ENCODE results near the gene GAST.

Gene GAST

DNA sequence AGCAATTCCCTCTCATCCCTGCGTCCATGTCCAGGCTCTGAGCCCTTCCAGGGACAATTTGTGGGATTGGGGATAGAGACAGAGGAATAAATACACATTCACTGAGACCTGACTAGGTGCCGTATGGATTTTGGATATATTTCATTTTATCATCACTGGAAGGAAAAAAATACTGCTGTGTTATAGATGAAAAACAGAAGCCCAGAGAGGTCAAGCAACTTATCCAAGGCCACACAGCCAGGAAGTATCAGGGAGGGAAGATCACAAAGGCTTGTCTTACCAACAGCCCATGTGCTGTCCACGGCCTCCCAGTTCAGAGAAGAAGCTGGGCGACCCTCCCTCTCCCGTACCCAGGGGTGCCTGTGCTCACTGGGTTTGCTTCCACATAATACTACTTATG is 28.4 kb downstream of the GAST start:
- Histone ChIP-seq H3K27ac (ENCODE audit: insufficient read depth, low read length, poor library complexity, severe bottlenecking) (no peak overlapping the region), H3K27me3 (replicated peaks; ENCODE audit: control insufficient read depth, insufficient read depth, low read length, poor library complexity, severe bottlenecking) (peaks cover 12% of the 10 kb centered on the region), H3K9me3 (ENCODE audit: control insufficient read depth, low read length) (no peaks in the 10 kb centered on the region), H3K36me3 (ENCODE audit: control insufficient read depth, insufficient read depth, low read length) (no peaks in the 10 kb centered on the region), H3K4me3 (ENCODE audit: insufficient read depth, low read depth, low read length, poor library complexity, severe bottlenecking) (no peak overlapping the region), H3K4me1 (ENCODE audit: control insufficient read depth, insufficient read depth, low read length, poor library complexity, severe bottlenecking) (peaks cover 4% of the 10 kb centered on the region)
- no peak for DNase-seq

DNA sequence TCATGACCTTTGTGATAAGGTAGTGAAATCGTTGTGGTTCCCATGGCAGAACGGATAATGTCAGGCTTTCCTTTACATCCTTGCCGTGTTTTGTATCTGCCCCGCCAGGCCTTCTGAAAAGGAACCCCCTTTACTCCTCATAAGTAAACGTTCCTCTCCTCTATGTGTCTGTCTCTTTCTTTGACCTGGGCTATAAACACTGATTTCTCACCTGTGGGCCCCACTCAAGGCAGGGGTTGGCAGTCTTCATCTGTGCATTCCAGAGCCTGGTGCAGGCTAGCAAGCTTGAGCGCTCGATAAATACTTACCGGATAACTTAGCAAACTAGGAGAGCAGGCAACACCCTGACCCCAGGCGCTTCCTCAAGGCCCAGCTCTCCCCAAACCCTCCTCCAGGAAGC is 29.6 kb downstream of the GAST start:
- no peak for DNase-seq
- no peaks in the 10 kb centered on the region for H3K9me3 ChIP-seq (ENCODE audit: control insufficient read depth, low read length)
- no peaks in the 10 kb centered on the region for H3K36me3 ChIP-seq (ENCODE audit: control insufficient read depth, insufficient read depth, low read length)
- H3K4me3 ChIP-seq (ENCODE audit: insufficient read depth, low read depth, low read length, poor library complexity, severe bottlenecking), result no peak overlapping the region
- peaks cover 4% of the 10 kb centered on the region for H3K4me1 ChIP-seq (ENCODE audit: control insufficient read depth, insufficient read depth, low read length, poor library complexity, severe bottlenecking)
- H3K27ac ChIP-seq (ENCODE audit: insufficient read depth, low read length, poor library complexity, severe bottlenecking), result no peak overlapping the region
- H3K27me3 ChIP-seq (replicated peaks; ENCODE audit: control insufficient read depth, insufficient read depth, low read length, poor library complexity, severe bottlenecking), result peaks cover 9% of the 10 kb centered on the region

DNA sequence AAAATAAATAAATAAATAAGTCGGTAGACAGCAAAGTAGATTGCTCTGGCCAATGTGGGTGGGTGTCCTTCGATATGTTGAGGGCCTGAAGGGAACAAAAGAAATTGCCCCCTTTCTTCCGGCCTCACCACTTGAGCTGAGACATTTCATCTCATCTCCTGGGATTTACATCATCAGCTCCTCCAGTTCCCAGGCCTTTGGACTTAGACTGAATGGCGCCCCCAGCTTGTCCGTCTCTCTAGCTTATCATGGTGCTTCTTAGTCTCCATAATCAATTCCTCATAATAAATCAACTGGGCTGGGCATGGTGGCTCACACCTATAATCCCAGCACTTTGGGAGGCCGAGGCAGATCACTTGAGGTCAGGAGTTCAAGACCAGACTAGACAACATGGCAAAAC is 36.1 kb downstream of the GAST start:
- H3K4me1 ChIP-seq (ENCODE audit: control insufficient read depth, insufficient read depth, low read length, poor library complexity, severe bottlenecking), result no peaks in the 10 kb centered on the region
- no peaks in the 10 kb centered on the region for H3K9me3 ChIP-seq (ENCODE audit: control insufficient read depth, low read length)
- no peak overlapping the region for H3K4me3 ChIP-seq (ENCODE audit: insufficient read depth, low read depth, low read length, poor library complexity, severe bottlenecking)
- no peaks in the 10 kb centered on the region for H3K36me3 ChIP-seq (ENCODE audit: control insufficient read depth, insufficient read depth, low read length)
- DNase-seq, result no peak
- H3K27ac ChIP-seq (ENCODE audit: insufficient read depth, low read length, poor library complexity, severe bottlenecking), result no peak overlapping the region
- peaks cover 4% of the 10 kb centered on the region for H3K27me3 ChIP-seq (replicated peaks; ENCODE audit: control insufficient read depth, insufficient read depth, low read length, poor library complexity, severe bottlenecking)

DNA sequence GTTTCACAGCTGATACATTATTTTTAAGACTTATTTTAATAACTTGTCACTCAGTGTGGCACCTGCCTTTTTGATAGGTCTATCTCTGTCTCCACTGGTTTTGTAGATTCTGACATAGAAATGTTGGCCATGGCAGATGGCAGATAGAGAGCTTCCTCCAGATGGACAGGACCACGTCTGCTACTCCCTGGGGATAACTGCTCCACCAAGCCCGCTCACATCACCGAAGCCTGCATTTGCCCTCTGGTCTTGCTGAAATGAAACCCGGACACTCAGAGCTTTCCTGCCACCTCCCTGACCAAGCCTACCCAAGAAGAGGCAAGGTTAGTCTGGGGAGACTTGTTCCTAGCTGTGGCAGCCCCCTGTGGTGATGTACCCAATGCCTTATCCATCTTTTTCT is 38.7 kb downstream of the GAST start:
- Histone ChIP-seq H3K27me3 (replicated peaks; ENCODE audit: control insufficient read depth, insufficient read depth, low read length, poor library complexity, severe bottlenecking) (peaks cover 4% of the 10 kb centered on the region), H3K36me3 (ENCODE audit: control insufficient read depth, insufficient read depth, low read length) (no peaks in the 10 kb centered on the region), H3K4me1 (ENCODE audit: control insufficient read depth, insufficient read depth, low read length, poor library complexity, severe bottlenecking) (no peaks in the 10 kb centered on the region), H3K27ac (ENCODE audit: insufficient read depth, low read length, poor library complexity, severe bottlenecking) (no peak overlapping the region), H3K9me3 (ENCODE audit: control insufficient read depth, low read length) (no peaks in the 10 kb centered on the region), H3K4me3 (ENCODE audit: insufficient read depth, low read depth, low read length, poor library complexity, severe bottlenecking) (no peak overlapping the region)
- DNase-seq, result no peak

DNA sequence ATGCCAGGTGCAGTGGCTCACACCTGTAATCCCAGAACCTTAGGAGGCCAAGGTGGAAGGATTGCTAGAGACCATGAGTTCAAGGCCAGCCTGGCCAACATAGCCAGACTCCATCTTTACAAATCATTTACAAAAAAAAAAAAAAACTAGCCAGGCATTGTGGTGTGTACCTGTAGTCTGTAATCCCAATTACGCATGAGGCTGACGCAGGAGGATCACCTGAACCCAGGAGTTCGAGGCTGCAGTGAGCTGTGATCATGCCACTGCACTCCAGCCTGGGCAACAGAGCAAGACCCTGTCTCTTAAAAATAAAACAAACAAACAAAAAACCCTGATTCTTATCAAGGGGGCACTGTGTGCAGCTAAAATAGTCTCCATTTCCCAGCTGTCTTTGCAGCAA is 39.2 kb downstream of the GAST start:
- no peak for DNase-seq
- Histone ChIP-seq H3K36me3 (ENCODE audit: control insufficient read depth, insufficient read depth, low read length) (no peaks in the 10 kb centered on the region), H3K27me3 (replicated peaks; ENCODE audit: control insufficient read depth, insufficient read depth, low read length, poor library complexity, severe bottlenecking) (peaks cover 4% of the 10 kb centered on the region), H3K4me3 (ENCODE audit: insufficient read depth, low read depth, low read length, poor library complexity, severe bottlenecking) (no peak overlapping the region), H3K4me1 (ENCODE audit: control insufficient read depth, insufficient read depth, low read length, poor library complexity, severe bottlenecking) (no peaks in the 10 kb centered on the region), H3K9me3 (ENCODE audit: control insufficient read depth, low read length) (no peaks in the 10 kb centered on the region), H3K27ac (ENCODE audit: insufficient read depth, low read length, poor library complexity, severe bottlenecking) (no peak overlapping the region)

DNA sequence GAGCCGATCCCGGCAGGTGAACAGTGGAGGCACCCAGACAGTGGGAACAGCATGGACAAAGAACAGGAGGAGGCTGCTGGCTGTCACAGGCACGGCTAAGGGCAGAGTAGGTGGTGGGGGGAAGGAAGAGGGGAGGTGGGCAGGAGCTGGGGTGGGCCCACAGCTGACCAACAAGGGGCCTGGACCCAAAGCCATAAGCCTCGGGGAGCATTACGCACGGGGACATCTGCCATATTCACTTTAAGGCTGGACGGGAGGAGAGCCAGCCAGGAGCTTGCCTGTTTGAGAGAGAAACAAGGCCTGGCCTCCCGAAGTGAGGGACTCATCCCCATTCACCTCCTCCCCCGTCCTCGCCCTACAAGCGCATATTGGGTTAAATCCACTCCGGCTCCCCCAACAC is 41.9 kb downstream of the GAST start:
- Histone ChIP-seq H3K27ac (ENCODE audit: insufficient read depth, low read length, poor library complexity, severe bottlenecking) (no peak overlapping the region), H3K9me3 (ENCODE audit: control insufficient read depth, low read length) (no peaks in the 10 kb centered on the region), H3K36me3 (ENCODE audit: control insufficient read depth, insufficient read depth, low read length) (no peaks in the 10 kb centered on the region), H3K4me3 (ENCODE audit: insufficient read depth, low read depth, low read length, poor library complexity, severe bottlenecking) (no peak overlapping the region), H3K27me3 (replicated peaks; ENCODE audit: control insufficient read depth, insufficient read depth, low read length, poor library complexity, severe bottlenecking) (peaks cover 4% of the 10 kb centered on the region), H3K4me1 (ENCODE audit: control insufficient read depth, insufficient read depth, low read length, poor library complexity, severe bottlenecking) (no peaks in the 10 kb centered on the region)
- DNase-seq, result no peak

DNA sequence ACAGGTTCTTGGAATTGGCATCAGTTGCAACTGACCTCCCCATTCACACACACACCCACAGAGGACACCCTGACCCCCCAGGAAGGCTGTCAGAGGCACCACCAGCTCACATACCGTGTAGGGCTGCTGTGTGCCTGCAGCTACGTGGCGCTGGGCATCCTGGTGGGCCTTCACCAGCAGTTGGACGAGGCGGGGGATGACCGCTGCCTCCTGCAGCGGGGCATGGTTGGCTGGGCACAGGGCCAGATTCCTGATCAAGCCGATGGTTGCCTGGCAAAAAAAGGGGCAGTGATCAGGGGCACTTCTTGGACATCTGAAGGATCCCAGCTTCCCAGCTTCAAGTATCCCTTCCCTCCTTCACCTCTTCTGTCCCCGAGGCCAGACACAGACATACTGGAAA is 46.5 kb downstream of the GAST start:
- H3K9me3 ChIP-seq (ENCODE audit: control insufficient read depth, low read length), result no peaks in the 10 kb centered on the region
- H3K27ac ChIP-seq (ENCODE audit: insufficient read depth, low read length, poor library complexity, severe bottlenecking), result no peak overlapping the region
- H3K36me3 ChIP-seq (ENCODE audit: control insufficient read depth, insufficient read depth, low read length), result no peaks in the 10 kb centered on the region
- no peaks in the 10 kb centered on the region for H3K27me3 ChIP-seq (replicated peaks; ENCODE audit: control insufficient read depth, insufficient read depth, low read length, poor library complexity, severe bottlenecking)
- DNase-seq, result no peak
- no peaks in the 10 kb centered on the region for H3K4me1 ChIP-seq (ENCODE audit: control insufficient read depth, insufficient read depth, low read length, poor library complexity, severe bottlenecking)
- H3K4me3 ChIP-seq (ENCODE audit: insufficient read depth, low read depth, low read length, poor library complexity, severe bottlenecking), result no peak overlapping the region

DNA sequence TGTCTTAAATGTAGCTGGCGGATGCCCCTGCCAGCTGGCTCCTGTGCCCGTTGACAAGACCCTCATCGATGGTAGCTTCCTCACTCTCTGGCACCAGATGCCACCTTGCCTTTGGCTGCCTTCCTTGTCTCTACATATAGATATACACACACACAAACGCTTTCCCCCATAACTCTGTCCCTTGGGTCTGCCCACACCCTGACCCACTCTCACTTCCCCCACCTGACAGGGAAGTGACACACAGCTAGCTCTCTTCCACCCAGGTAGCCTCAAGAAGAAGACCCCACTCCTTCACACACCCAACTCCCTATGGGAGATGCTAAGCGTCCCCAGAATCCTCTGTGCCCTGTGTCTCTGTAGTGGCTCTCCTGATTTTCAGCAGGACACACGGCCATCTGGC is 48.7 kb downstream of the GAST start:
- no peak overlapping the region for H3K4me3 ChIP-seq (ENCODE audit: insufficient read depth, low read depth, low read length, poor library complexity, severe bottlenecking)
- H3K4me1 ChIP-seq (ENCODE audit: control insufficient read depth, insufficient read depth, low read length, poor library complexity, severe bottlenecking), result no peaks in the 10 kb centered on the region
- H3K9me3 ChIP-seq (ENCODE audit: control insufficient read depth, low read length), result no peaks in the 10 kb centered on the region
- H3K27ac ChIP-seq (ENCODE audit: insufficient read depth, low read length, poor library complexity, severe bottlenecking), result no peak overlapping the region
- no peaks in the 10 kb centered on the region for H3K27me3 ChIP-seq (replicated peaks; ENCODE audit: control insufficient read depth, insufficient read depth, low read length, poor library complexity, severe bottlenecking)
- no peaks in the 10 kb centered on the region for H3K36me3 ChIP-seq (ENCODE audit: control insufficient read depth, insufficient read depth, low read length)
- no peak for DNase-seq

DNA sequence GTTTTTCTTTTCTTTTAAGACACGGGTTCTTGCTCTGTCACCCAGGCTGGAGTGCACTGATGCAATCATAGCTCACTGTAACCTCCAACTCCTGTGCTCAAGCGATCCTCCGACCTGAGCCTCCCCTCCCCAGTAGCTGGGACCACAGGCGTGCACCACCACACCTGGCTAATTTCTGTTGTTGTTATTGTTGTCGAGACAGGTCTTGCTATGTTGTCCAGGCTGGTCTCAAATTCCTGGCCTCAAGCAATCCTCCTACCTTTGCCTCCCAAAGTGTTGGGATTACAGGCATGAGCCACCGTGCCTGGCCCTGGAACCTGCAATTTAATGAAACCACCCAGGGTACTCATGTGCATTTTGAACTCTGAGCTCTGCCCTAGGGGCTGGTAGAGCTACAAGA is 50.3 kb downstream of the GAST start:
- no peaks in the 10 kb centered on the region for H3K9me3 ChIP-seq (ENCODE audit: control insufficient read depth, low read length)
- no peaks in the 10 kb centered on the region for H3K27me3 ChIP-seq (replicated peaks; ENCODE audit: control insufficient read depth, insufficient read depth, low read length, poor library complexity, severe bottlenecking)
- no peaks in the 10 kb centered on the region for H3K4me1 ChIP-seq (ENCODE audit: control insufficient read depth, insufficient read depth, low read length, poor library complexity, severe bottlenecking)
- H3K27ac ChIP-seq (ENCODE audit: insufficient read depth, low read length, poor library complexity, severe bottlenecking), result no peak overlapping the region
- H3K36me3 ChIP-seq (ENCODE audit: control insufficient read depth, insufficient read depth, low read length), result no peaks in the 10 kb centered on the region
- DNase-seq, result no peak
- H3K4me3 ChIP-seq (ENCODE audit: insufficient read depth, low read depth, low read length, poor library complexity, severe bottlenecking), result no peak overlapping the region

DNA sequence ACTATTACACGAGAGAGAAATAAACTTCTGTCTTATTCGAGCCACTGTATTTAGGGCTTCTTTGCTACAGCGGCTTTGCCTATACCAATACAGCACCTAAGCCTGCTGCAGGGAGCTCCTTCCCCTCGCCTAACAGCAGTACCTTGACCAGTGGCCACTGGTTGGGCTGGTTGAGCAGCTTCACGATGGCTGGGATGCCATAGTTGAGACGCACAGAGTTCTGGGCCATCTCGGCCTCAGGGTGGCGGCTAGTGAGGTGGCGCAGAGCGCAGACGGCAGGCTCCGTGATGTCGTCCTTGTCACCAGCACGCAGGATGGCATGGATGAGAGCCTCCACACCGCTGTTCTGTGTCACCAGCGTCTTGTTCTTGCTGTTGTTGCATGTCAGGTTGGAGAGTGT is 50.7 kb downstream of the GAST start:
- Histone ChIP-seq H3K36me3 (ENCODE audit: control insufficient read depth, insufficient read depth, low read length) (no peaks in the 10 kb centered on the region), H3K9me3 (ENCODE audit: control insufficient read depth, low read length) (no peaks in the 10 kb centered on the region), H3K4me1 (ENCODE audit: control insufficient read depth, insufficient read depth, low read length, poor library complexity, severe bottlenecking) (no peaks in the 10 kb centered on the region), H3K27me3 (replicated peaks; ENCODE audit: control insufficient read depth, insufficient read depth, low read length, poor library complexity, severe bottlenecking) (no peaks in the 10 kb centered on the region), H3K4me3 (ENCODE audit: insufficient read depth, low read depth, low read length, poor library complexity, severe bottlenecking) (no peak overlapping the region), H3K27ac (ENCODE audit: insufficient read depth, low read length, poor library complexity, severe bottlenecking) (no peak overlapping the region)
- DNase-seq, result no peak

DNA sequence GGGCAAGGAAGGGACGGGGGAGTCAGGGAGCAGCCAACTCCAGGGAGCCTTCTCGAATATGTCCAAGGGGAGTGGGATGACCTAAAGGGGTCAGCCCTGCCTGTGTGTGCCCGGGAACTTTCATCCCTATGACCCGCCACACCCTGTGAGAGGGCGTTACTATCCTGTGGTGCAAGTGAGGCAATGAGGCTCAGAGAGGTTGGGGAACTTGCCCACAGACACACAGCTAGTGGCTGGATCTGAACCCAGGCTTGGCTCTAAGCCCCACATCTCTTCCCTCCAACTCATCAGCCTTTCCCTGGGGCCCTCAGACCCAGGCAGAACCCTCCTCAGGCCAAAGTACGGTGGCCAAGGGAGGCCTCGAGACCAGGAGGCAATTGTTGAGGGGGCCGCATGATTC is 51.2 kb downstream of the GAST start:
- H3K27ac ChIP-seq (ENCODE audit: insufficient read depth, low read length, poor library complexity, severe bottlenecking), result no peak overlapping the region
- H3K4me1 ChIP-seq (ENCODE audit: control insufficient read depth, insufficient read depth, low read length, poor library complexity, severe bottlenecking), result no peaks in the 10 kb centered on the region
- no peaks in the 10 kb centered on the region for H3K9me3 ChIP-seq (ENCODE audit: control insufficient read depth, low read length)
- no peaks in the 10 kb centered on the region for H3K27me3 ChIP-seq (replicated peaks; ENCODE audit: control insufficient read depth, insufficient read depth, low read length, poor library complexity, severe bottlenecking)
- no peak overlapping the region for H3K4me3 ChIP-seq (ENCODE audit: insufficient read depth, low read depth, low read length, poor library complexity, severe bottlenecking)
- no peaks in the 10 kb centered on the region for H3K36me3 ChIP-seq (ENCODE audit: control insufficient read depth, insufficient read depth, low read length)
- DNase-seq, result no peak

All from effector memory CD4-positive, alpha-beta T cell (primary cell).